Ishikawa (cell line): ENCODE measurements around the gene CLDND2.

Source experiments
- CEBPB ChIP-seq: IDR thresholded peaks from 2 replicates; pipeline ENCODE4 v1.6.1; 2012
- CREB1 ChIP-seq: IDR thresholded peaks from 2 replicates; pipeline ENCODE4 v1.6.1; 2012; ENCODE audit warnings: low read depth
- EGR1 ChIP-seq: IDR thresholded peaks from 2 replicates; pipeline ENCODE4 v1.6.1; 2012
- EP300 ChIP-seq: IDR thresholded peaks from 2 replicates; pipeline ENCODE4 v1.6.1; 2012; ENCODE audit warnings: borderline replicate concordance
- FOXM1 ChIP-seq: IDR thresholded peaks from 2 replicates; pipeline ENCODE4 v1.6.1; 2012; ENCODE audit warnings: low read depth, borderline replicate concordance
- MAX ChIP-seq: IDR thresholded peaks from 2 replicates; pipeline ENCODE4 v1.6.1; 2012
- NFIC ChIP-seq: IDR thresholded peaks from 2 replicates; pipeline ENCODE4 v1.6.1; 2012
- RAD21 ChIP-seq: IDR thresholded peaks from 2 replicates; pipeline ENCODE4 v1.6.1; 2012; ENCODE audit warnings: low read depth
- REST ChIP-seq: IDR thresholded peaks from 2 replicates; pipeline ENCODE4 v1.6.1; 2012; ENCODE audit warnings: low read depth, mild to moderate bottlenecking
- TAF1 ChIP-seq: IDR thresholded peaks from 2 replicates; pipeline ENCODE4 v1.6.1; 2012; ENCODE audit warnings: low read depth, mild to moderate bottlenecking
- TCF12 ChIP-seq: IDR thresholded peaks from 2 replicates; pipeline ENCODE4 v1.6.1; 2012; ENCODE audit warnings: low read depth
- TEAD4 ChIP-seq: IDR thresholded peaks from 2 replicates; pipeline ENCODE4 v1.6.1; 2012
- USF1 ChIP-seq: IDR thresholded peaks from 2 replicates; pipeline ENCODE4 v1.6.1; 2012
- YY1 ChIP-seq: IDR thresholded peaks from 2 replicates; pipeline ENCODE4 v1.6.1; 2012; ENCODE audit warnings: low read depth
- ZBTB7A ChIP-seq: IDR thresholded peaks from 2 replicates; pipeline ENCODE4 v1.6.1; 2012; ENCODE audit warnings: low read depth

Gene CLDND2

GRCh38 chr19:51386882-51387520 lies 18.2 kb upstream of the CLDND2 start:
- TF ChIP-seq EGR1 (no peak), RAD21 (no peak), CEBPB (no peak), TCF12 (no peak), REST (no peak), USF1 (no peak), FOXM1 (no peak)

DNA sequence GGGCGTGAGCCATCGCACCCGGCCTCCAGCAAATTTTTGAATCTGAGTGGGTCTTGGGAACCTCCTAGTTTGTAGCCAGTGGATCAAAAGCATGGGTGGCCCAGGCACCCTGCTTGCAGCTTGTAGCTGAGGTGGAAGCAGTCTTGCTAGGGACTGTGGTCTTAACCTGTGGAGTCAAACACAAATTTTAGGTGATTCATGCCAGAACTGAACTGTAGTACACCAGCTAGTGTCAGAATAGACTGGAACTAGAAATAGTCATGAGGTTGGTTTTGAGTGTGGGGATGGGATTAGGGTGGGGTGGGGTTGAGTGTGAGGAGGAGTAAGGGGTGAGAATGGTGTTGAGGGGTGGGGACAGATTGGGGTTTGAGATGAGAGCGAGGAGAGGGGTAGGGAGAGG lies 13.2 kb upstream of the CLDND2 start:
- TF ChIP-seq CEBPB (no peak), EGR1 (no peak)

- TF ChIP-seq MAX (no peak), FOXM1 (no peak), CEBPB (no peak), TCF12 (no peak), USF1 (no peak), EP300 (no peak), NFIC (no peak), TAF1 (no peak), TEAD4 (no peak), EGR1 (no peak), ZBTB7A (no peak), REST (no peak), CREB1 (no peak), YY1 (no peak)
These were observed 11.6 kb upstream of the CLDND2 start for GRCh38 chr19:51380379-51380778.

DNA sequence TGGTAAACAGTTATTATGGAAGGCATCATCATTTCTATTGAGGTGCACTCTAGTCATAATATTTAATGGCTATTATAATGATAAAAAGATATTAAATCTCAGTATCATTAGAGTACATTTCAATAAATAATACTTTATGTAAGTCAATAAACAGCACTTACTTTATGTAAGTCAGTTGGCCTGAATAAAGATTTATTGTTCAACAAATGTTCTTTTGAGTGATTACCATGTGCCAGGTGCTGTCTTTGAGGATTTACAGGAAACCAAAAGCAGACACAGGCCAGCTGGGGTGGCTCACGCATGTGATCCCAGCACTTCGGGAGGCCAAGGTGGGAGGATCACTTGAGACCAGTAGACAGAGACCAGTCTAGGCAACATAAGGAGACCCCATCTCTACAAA lies 8.6 kb upstream of the CLDND2 start:
- TF ChIP-seq REST (no peak), NFIC (no peak), EP300 (no peak), TCF12 (no peak), ZBTB7A (no peak), CREB1 (no peak), CEBPB (no peak), FOXM1 (no peak), MAX (no peak), TEAD4 (no peak)

DNA sequence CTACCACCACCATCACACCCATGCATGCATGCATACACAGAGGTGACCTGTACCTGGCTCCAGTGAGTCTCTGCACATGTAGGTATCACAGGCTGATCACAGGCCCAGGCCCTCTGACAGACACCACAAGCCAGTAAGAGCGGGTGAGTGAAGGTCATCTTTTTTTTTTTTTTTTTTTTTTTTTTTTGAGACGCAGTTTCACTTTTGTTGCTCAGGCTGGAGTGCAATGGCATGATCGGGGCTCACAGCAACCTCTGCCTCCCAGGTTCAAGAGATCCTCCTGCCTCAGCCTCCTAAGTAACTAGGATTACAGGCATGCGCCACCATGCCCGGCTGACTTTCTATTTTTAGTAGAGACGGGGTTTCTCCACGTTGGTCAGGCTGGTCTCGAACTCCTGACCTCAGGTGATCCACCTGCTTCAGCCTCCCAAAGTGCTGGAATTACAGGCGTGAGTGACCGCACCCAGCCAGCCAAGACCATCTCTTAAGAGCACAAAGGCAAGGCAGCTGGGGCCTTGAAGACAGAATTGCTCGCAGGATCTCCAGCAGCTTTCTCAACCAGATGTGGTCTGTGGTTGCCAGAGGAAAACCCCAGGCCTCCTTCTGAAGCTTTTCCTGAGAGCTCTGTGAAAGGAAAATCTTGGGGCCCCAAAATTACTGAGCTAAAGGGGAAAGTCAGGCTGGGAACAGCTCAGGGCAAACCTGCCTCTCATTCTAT lies 6.9 kb upstream of the CLDND2 start:
- no peak for TF ChIP-seq RAD21
- TF ChIP-seq YY1: no peak
